Neural progenitor cell (in vitro differentiated cells): ENCODE measurements around the gene IQCK.

ENCODE experiments used
- EZH2 ChIP-seq: fragments of 200-600 bp; sonication (generic); IDR thresholded peaks from 2 replicates; pipeline ENCODE4 v1.6.1; 2017; ENCODE audit warnings: antibody characterized with exemption, mild to moderate bottlenecking, moderate library complexity
- EZH2phosphoT487 ChIP-seq: fragments of 200-600 bp; sonication (generic); IDR thresholded peaks from 2 replicates; pipeline ENCODE4 v1.6.1; 2017; ENCODE audit warnings: antibody characterized with exemption
- TF ChIP-seq, protein P1 (sequence below): fragments of 200-600 bp; sonication (generic); IDR thresholded peaks from 2 replicates; pipeline ENCODE4 v1.5.1; 2017; ENCODE audit warnings: antibody characterized with exemption, mild to moderate bottlenecking

- TF ChIP-seq, protein P1, sequence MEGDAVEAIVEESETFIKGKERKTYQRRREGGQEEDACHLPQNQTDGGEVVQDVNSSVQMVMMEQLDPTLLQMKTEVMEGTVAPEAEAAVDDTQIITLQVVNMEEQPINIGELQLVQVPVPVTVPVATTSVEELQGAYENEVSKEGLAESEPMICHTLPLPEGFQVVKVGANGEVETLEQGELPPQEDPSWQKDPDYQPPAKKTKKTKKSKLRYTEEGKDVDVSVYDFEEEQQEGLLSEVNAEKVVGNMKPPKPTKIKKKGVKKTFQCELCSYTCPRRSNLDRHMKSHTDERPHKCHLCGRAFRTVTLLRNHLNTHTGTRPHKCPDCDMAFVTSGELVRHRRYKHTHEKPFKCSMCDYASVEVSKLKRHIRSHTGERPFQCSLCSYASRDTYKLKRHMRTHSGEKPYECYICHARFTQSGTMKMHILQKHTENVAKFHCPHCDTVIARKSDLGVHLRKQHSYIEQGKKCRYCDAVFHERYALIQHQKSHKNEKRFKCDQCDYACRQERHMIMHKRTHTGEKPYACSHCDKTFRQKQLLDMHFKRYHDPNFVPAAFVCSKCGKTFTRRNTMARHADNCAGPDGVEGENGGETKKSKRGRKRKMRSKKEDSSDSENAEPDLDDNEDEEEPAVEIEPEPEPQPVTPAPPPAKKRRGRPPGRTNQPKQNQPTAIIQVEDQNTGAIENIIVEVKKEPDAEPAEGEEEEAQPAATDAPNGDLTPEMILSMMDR: no peak
- TF ChIP-seq EZH2 (no peak), EZH2phosphoT487 (no peak)
These were observed 164.6 kb downstream of the IQCK start for GRCh38 chr16:19882646-19883045.
